A549 treated with GW870086 at 1 μM for 4 hours (cell line): ENCODE results near the gene GOLGA6L4. TPM values are rescaled to one million over a fixed set of nuclear protein-coding genes. Genes with fewer than 3 reads are reported as not detected.

Experiments used
- total RNA-seq: library from RNA; stranded (reverse); fragments of 200-300 nt; extraction: Qiagen RNA extraction; gene quantifications from 5 replicates; pipeline ENCODE4 v1.2.3, GENCODE V29; 2022; ENCODE audit warnings: low read depth

The GOLGA6L4 gene, protein sequence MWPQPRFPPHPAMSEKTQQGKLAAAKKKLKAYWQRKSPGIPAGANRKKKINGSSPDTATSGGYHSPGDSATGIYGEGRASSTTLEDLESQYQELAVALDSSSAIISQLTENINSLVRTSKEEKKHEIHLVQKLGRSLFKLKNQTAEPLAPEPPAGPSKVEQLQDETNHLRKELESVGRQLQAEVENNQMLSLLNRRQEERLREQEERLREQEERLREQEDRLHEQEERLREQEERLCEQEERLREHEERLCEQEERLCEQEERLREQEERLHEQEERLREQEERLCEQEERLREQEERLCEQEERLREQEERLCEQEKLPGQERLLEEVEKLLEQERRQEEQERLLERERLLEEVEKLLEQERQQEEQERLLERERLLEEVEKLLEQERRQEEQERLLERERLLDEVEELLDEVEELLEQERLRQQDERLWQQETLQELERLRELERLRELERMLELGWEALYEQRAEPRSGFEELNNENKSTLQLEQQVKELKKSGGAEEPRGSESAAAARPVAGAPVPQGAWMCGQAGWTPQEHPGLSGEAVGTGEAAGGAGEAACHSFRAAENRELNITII
- total RNA-seq = 0.91 to 1.9 TPM (median 1.3 TPM) in 5 replicates

DNA sequence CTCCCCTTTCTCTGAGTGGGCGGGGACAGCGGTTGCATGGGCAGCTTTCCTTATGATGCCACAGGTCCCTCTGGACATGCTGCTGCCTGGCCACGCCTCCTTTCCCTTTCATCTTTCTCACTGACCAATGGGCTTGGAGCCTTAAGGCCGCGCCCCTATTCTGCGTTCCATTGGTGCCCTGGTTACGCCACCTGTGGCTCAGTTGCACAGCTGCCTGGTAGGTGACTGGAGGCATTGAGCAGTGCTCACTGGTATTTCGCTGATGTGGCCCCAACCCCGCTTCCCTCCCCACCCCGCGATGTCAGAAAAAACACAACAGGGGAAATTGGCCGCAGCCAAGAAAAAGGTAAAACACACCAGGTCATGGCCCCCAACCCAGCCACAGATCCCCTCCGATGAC lies at the start of gene GOLGA6L4:
GOLGA6L4 (plus strand) TSS at position 201 of the 400 bp plus-strand sequence; CDS start at position 263, 62 bp downstream.

